ENCODE measurements around the gene CTBP1.

The CTBP1 gene

DNA sequence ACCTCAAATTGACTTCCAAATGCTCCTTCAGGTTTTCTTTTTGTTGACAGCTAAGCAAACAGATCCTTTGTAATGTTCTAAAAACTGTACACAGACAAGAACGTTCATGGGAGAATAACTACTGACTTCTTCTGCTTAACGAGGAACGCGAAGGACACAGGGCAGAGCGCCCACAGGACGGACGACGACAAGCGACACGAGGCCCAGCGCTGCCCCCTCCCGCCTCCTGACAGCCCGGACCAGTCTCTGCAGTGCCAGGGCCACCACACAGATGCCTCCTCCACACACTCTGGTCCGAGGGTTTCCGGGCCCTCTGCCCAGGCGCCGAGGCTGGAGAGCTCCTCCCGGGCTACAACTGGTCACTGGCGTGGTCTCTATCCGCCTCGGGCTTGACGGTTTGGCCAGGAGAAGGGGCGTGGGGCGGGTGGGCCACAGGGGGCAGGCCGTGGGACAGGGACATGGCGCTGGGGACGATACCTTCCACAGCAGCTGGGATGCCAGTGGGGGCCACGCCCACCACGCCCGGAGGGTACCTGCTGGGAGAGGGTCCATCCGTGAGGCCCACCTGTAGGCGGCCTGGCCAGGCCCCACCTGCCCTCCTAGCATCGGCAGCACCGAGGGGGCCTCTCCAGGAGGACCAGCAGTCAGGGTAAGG is 36.9 kb downstream of the CTBP1 start:
- TF ChIP-seq CTCF (IDR thresholded peaks at IDR 0.05; ENCODE audit: low read length, missing control alignments), result no peak
- DNase-seq (ENCODE audit: low read depth), result no peak
- H3K4me3 ChIP-seq (replicated peaks; ENCODE audit: low read depth, low read length), result no peak overlapping the region

DNA sequence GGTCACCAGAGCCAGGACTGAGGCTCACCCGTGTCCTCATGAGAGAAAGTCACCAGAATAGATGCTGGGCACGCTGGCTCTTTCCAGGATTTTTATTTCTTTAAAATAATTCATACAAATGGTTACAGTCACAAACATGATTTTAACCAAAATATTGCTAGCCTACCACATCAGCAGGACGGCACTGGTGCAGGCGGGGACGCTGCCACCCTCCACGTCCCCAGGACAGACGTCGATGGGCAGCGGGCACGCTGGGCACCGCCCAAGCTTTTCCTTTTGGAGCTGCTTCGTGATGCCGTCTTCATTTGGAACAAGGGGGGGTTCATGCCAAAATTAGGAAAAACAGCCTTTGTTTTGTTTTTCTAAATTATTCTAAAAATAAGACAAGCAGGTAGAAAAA is 37.6 kb downstream of the CTBP1 start:
- H3K4me3 ChIP-seq (replicated peaks; ENCODE audit: low read depth, low read length), result no peak overlapping the region
- no peak for DNase-seq (ENCODE audit: low read depth)
- TF ChIP-seq CTCF (IDR thresholded peaks at IDR 0.05; ENCODE audit: low read length, missing control alignments), result no peak

- H3K4me3 ChIP-seq (replicated peaks; ENCODE audit: low read depth, low read length), result no peak overlapping the region
- no peak for TF ChIP-seq CTCF (IDR thresholded peaks at IDR 0.05; ENCODE audit: low read length, missing control alignments)
- DNase-seq (ENCODE audit: low read depth), result no peak
Observed at GRCh38 chr4:1210971-1211370, 38.0 kb downstream of the CTBP1 start.

DNA sequence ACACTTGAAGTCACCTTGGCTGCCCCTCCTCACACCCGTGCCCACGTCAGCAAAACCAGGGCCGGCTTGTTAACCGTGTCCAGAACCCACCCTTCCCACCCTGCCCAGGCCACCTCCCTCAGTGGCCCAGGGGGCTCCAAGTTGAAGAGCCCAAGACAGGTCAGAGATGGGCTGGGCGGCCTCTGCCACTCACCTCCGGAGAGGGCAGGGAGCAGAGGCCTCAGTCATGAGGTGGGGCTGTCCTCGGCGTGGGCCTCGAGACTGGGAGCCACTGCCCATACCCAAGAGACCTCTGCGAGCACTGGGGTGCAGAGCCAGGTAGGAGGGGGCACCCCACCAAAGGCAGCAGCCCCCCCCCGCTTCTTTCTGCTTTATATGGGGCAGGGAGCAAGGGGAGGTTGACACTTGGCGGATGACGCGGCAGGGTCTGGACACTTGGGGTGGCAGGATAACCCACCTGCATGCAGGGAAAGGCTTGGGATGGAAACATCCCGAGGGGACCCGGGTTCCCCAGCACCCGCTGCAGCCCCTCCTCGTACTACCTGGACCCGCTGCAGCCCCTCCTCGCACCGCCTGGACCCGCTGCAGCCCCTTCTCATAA is 38.6 kb downstream of the CTBP1 start:
- H3K4me3 ChIP-seq (replicated peaks; ENCODE audit: low read depth, low read length), result no peak overlapping the region
- DNase-seq (ENCODE audit: low read depth), result no peak
- no peak for TF ChIP-seq CTCF (IDR thresholded peaks at IDR 0.05; ENCODE audit: low read length, missing control alignments)

GRCh38 chr4:1209821-1210220 is 39.1 kb downstream of the CTBP1 start:
- no peak overlapping the region for H3K4me3 ChIP-seq (replicated peaks; ENCODE audit: low read depth, low read length)
- DNase-seq (ENCODE audit: low read depth), result peak; percentile 92
- no peak for TF ChIP-seq CTCF (IDR thresholded peaks at IDR 0.05; ENCODE audit: low read length, missing control alignments)

DNA sequence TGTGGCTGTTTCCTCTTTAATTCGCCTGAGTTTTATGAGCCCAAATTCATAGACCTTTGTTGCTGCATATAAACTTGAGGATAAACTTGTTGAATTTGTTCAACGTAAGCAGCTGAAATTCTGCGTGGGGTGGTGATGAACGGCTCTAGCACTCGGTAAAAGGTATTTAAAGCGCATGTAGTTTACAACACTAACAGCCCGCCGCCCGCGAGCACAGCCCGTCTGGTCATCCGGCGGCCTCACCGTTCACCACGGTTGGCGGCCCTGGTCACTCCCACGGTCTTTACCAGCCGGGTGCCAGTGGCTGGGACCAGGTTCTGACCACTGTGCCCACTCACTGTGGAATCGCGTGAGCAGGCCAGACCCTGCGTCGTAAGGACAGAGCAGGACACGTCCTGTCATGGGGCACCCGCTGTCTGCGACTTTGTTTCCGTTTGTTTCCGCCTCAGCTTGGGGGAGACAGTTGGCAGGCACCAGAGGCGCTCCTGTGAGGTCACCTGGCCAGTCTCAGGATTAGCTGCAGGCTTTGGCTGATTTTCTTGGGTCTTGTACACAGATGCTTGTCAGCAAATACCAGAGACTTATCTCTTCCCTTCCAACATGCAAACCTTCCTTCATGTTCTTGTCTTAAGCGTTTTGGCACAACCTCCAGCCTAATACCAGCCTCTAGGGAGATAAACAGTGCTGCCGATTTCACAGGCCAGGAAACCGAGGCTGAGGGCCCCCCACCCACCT is 39.8 kb downstream of the CTBP1 start:
- peak; percentile 60 for DNase-seq (ENCODE audit: low read depth)
- TF ChIP-seq CTCF (IDR thresholded peaks at IDR 0.05; ENCODE audit: low read length, missing control alignments), result no peak
- H3K4me3 ChIP-seq (replicated peaks; ENCODE audit: low read depth, low read length), result no peak overlapping the region

Measured in fibroblast of pulmonary artery (primary cell).